ENCODE results near the gene BCR. TPM values are rescaled to one million over a fixed set of nuclear protein-coding genes. Genes with fewer than 3 reads are reported as not detected.

BCR gene
- polyA plus RNA-seq, 6 donors from 2014 or later: 2.6 to 12.1 (median 4.0) TPM; not detected in 1

GRCh38 chr22:23168391-23169042 is 11.8 kb upstream of the BCR start:
- no peak for ATAC-seq (ENCODE audit: low read depth in 2 of 2)
- peaks cover 0 to 6% (median 0%) of the 10 kb centered on the region in 7 donors for H3K9me3 Mint-ChIP-seq
- H3K27ac Mint-ChIP-seq: peak overlapping the region in 1 of 6 donors; percentile 66

GRCh38 chr22:23169043-23169406 is 11.3 kb upstream of the BCR start:
- no peak for ATAC-seq (ENCODE audit: low read depth in 2 of 2)
- Mint-ChIP-seq H3K9me3 (peaks cover 0 to 6% (median 0%) of the 10 kb centered on the region in 7 donors), H3K27me3 (no peaks in the 10 kb centered on the region), H3K4me3 (no peak overlapping the region), H3K27ac (peak overlapping the region in 1 of 6 donors; percentile 31), H3K4me1 (peaks cover 3 to 4% (median 3%) of the 10 kb centered on the region in 3 donors), H3K36me3 (no peaks in the 10 kb centered on the region)
- DNase-seq: no peak

More at GRCh38 chr22:23168391-23169042, 11.8 kb upstream of the BCR start:
- no peak for DNase-seq
- no peaks in the 10 kb centered on the region for H3K4me1 Mint-ChIP-seq
- no peaks in the 10 kb centered on the region for H3K36me3 Mint-ChIP-seq
- no peaks in the 10 kb centered on the region for H3K27me3 Mint-ChIP-seq
- H3K4me3 Mint-ChIP-seq: no peak overlapping the region

GRCh38 chr22:23175817-23176644 is 4.3 kb upstream of the BCR start:
- Mint-ChIP-seq H3K27ac (peak overlapping the region in 2 of 6 donors; percentile 3 to 93), H3K4me1 (peaks cover 20 to 34% (median 33%) of the 10 kb centered on the region in 3 donors), H3K36me3 (peaks cover 8 to 16% of the 10 kb centered on the region in 2 donors), H3K27me3 (no peaks in the 10 kb centered on the region), H3K4me3 (peak overlapping the region in 2 of 8 donors; percentile 53 to 56), H3K9me3 (peaks cover 0 to 12% (median 9%) of the 10 kb centered on the region in 7 donors)
- no peak for ATAC-seq (ENCODE audit: low read depth in 2 of 2)
- no peak for DNase-seq

- Mint-ChIP-seq H3K27ac (peak overlapping the region in 1 of 6 donors; percentile 93), H3K27me3 (no peaks in the 10 kb centered on the region), H3K4me3 (peak overlapping the region in 1 of 8 donors; percentile 53), H3K9me3 (peaks cover 0 to 12% (median 9%) of the 10 kb centered on the region in 7 donors), H3K36me3 (peaks cover 8 to 16% of the 10 kb centered on the region in 2 donors), H3K4me1 (peaks cover 20 to 35% (median 34%) of the 10 kb centered on the region in 3 donors)
- no peak for DNase-seq
- ATAC-seq (ENCODE audit: low read depth in 2 of 2): no peak
These were observed 3.7 kb upstream of the BCR start for GRCh38 chr22:23176645-23177027.

GRCh38 chr22:23177197-23177596 is 3.1 kb upstream of the BCR start:
- Mint-ChIP-seq H3K4me3 (peak overlapping the region in 1 of 8 donors; percentile 53), H3K4me1 (peaks cover 24 to 41% (median 40%) of the 10 kb centered on the region in 3 donors), H3K9me3 (peaks cover 0 to 12% (median 9%) of the 10 kb centered on the region in 7 donors), H3K27me3 (no peaks in the 10 kb centered on the region), H3K27ac (no peak overlapping the region), H3K36me3 (peaks cover 8 to 16% of the 10 kb centered on the region in 2 donors)
- DNase-seq (no peak), ATAC-seq (ENCODE audit: low read depth in 2 of 2) (no peak)

GRCh38 chr22:23178512-23179254 is 1.6 kb upstream of the BCR start:
- Mint-ChIP-seq H3K27me3 (no peaks in the 10 kb centered on the region), H3K36me3 (peaks cover 13 to 16% of the 10 kb centered on the region in 2 donors), H3K27ac (peak overlapping the region in 5 of 6 donors; percentile 66 to 94 (median 89)), H3K9me3 (peaks cover 0 to 12% (median 9%) of the 10 kb centered on the region in 7 donors), H3K4me3 (peak overlapping the region; percentile 41 to 85 (median 80)), H3K4me1 (peaks cover 39 to 56% (median 54%) of the 10 kb centered on the region in 3 donors)
- DNase-seq: peak; percentile 54
- peak; percentile 16 to 22 for ATAC-seq (ENCODE audit: low read depth in 2 of 2)

GRCh38 chr22:23179381-23180299 is 669 bp upstream of the BCR start:
- Mint-ChIP-seq H3K36me3 (peaks cover 13 to 16% of the 10 kb centered on the region in 2 donors), H3K27ac (peak overlapping the region; percentile 82 to 96 (median 89)), H3K9me3 (peaks cover 0 to 12% (median 9%) of the 10 kb centered on the region in 7 donors), H3K4me3 (peak overlapping the region; percentile 80 to 90 (median 85)), H3K27me3 (no peaks in the 10 kb centered on the region), H3K4me1 (peaks cover 42 to 62% (median 58%) of the 10 kb centered on the region in 3 donors)
- ATAC-seq (ENCODE audit: low read depth in 2 of 2): no peak
- DNase-seq: no peak

- Mint-ChIP-seq H3K27ac (peak overlapping the region in 3 of 6 donors; percentile 54 to 90 (median 77)), H3K9me3 (peaks cover 0 to 10% (median 6%) of the 10 kb centered on the region in 7 donors), H3K36me3 (peaks cover 9 to 13% of the 10 kb centered on the region in 2 donors), H3K4me1 (peaks cover 49 to 75% (median 73%) of the 10 kb centered on the region in 3 donors), H3K4me3 (peak overlapping the region; percentile 85 to 93 (median 90)), H3K27me3 (no peaks in the 10 kb centered on the region)
- DNase-seq (peak; percentile 30), ATAC-seq (ENCODE audit: low read depth in 2 of 2) (peak; percentile 4 to 5)
These were observed 798 bp downstream of the BCR start for GRCh38 chr22:23180893-23181720.

GRCh38 chr22:23181721-23182308 is 1.5 kb downstream of the BCR start:
- peaks cover 56 to 80% (median 76%) of the 10 kb centered on the region in 3 donors for H3K4me1 Mint-ChIP-seq
- H3K4me3 Mint-ChIP-seq: peak overlapping the region; percentile 85 to 93 (median 90)
- peaks cover 0 to 4% (median 0%) of the 10 kb centered on the region in 7 donors for H3K9me3 Mint-ChIP-seq
- peak overlapping the region; percentile 33 to 90 (median 83) for H3K27ac Mint-ChIP-seq
- peaks cover 4 to 6% of the 10 kb centered on the region in 2 donors for H3K36me3 Mint-ChIP-seq
- H3K27me3 Mint-ChIP-seq: no peaks in the 10 kb centered on the region
- DNase-seq: no peak
- ATAC-seq (ENCODE audit: low read depth in 2 of 2): no peak

- H3K4me1 Mint-ChIP-seq: peaks cover 52 to 81% (median 78%) of the 10 kb centered on the region in 3 donors
These were observed 2.2 kb downstream of the BCR start for GRCh38 chr22:23182309-23183060.

More at GRCh38 chr22:23182309-23183060, 2.2 kb downstream of the BCR start:
- H3K27me3 Mint-ChIP-seq: no peaks in the 10 kb centered on the region
- H3K36me3 Mint-ChIP-seq: peaks cover 0 to 4% of the 10 kb centered on the region in 2 donors
- peak overlapping the region; percentile 85 to 93 (median 90) for H3K4me3 Mint-ChIP-seq
- H3K9me3 Mint-ChIP-seq: no peaks in the 10 kb centered on the region
- ATAC-seq (ENCODE audit: low read depth in 2 of 2) (peak; percentile 40 to 41), DNase-seq (peak; percentile 45)
- H3K27ac Mint-ChIP-seq: peak overlapping the region; percentile 38 to 89 (median 82)
